Erythroblast (primary cell): ENCODE measurements around the gene SCNN1B.

ENCODE experiments used
- GATA1 ChIP-seq: IDR thresholded peaks from 2 replicates; pipeline ENCODE4 v1.6.1; 2011; ENCODE audit warnings: low read depth, mild to moderate bottlenecking, control low read depth, low read length, moderate library complexity
- POLR2A ChIP-seq: IDR thresholded peaks from 2 replicates; pipeline ENCODE4 v1.6.1; 2011; ENCODE audit warnings: mild to moderate bottlenecking, low read length

- TF ChIP-seq POLR2A (no peak), GATA1 (no peak)
These were observed 49.3 kb downstream of the SCNN1B start for GRCh38 chr16:23351360-23351759.
